ENCODE results near the gene TAS2R3. TPM values are rescaled to one million over a fixed set of nuclear protein-coding genes. Genes with fewer than 3 reads are reported as not detected.
"Not testable (repeated sequence)": the region's sequence is repeated elsewhere in the genome, so short reads cannot be mapped to it uniquely, and the experiment has no call there.

The TAS2R3 gene
- polyA plus RNA-seq, 1 donor from 2014 or later: not detected

GRCh38 chr7:141752634-141753033, 11.3 kb upstream of the TAS2R3 start:
- no peak overlapping the region for H3K4me2 ChIP-seq (ENCODE audit: low read length)
- H3K9me3 ChIP-seq (ENCODE audit: low read length): no peaks in the 10 kb centered on the region
- H3K9ac ChIP-seq (ENCODE audit: low read length): no peak overlapping the region
- no peaks in the 10 kb centered on the region for H3K9me2 ChIP-seq (ENCODE audit: insufficient read depth, low read length)
- no peak overlapping the region for H3K4me3 ChIP-seq (ENCODE audit: low read length)
- no peaks in the 10 kb centered on the region for H3K79me2 ChIP-seq (replicated peaks; ENCODE audit: insufficient read depth, low read length)
- H3K36me3 ChIP-seq (ENCODE audit: insufficient read depth, low read length): peaks cover 18% of the 10 kb centered on the region
- no peaks in the 10 kb centered on the region for H3K27me3 ChIP-seq (ENCODE audit: insufficient read depth, low read depth, low read length)
- H2AFZ ChIP-seq (ENCODE audit: low read depth, low read length): no peak overlapping the region
- no peak overlapping the region for H3K27ac ChIP-seq (ENCODE audit: low read length)
- H3F3A ChIP-seq (ENCODE audit: insufficient read depth, low read length, poor library complexity, severe bottlenecking): no peaks in the 10 kb centered on the region
- TF ChIP-seq REST (IDR thresholded peaks at IDR 0.05; ENCODE audit: borderline replicate concordance) (no peak), TAF1 (IDR thresholded peaks at IDR 0.05; ENCODE audit: low read depth) (no peak), RAD21 (conservative IDR thresholded peaks at IDR 0.05) (no peak), SMC3 (conservative IDR thresholded peaks at IDR 0.05; ENCODE audit: poor library complexity) (no peak), MXI1 (conservative IDR thresholded peaks at IDR 0.05; ENCODE audit: poor library complexity, severe bottlenecking) (no peak), EP300 (conservative IDR thresholded peaks at IDR 0.05; ENCODE audit: poor library complexity, severe bottlenecking) (no peak), EZH2 (IDR thresholded peaks at IDR 0.05; ENCODE audit: borderline replicate concordance, insufficient read depth, low read length, poor library complexity, severe bottlenecking) (no peak), POLR2AphosphoS5 (IDR thresholded peaks at IDR 0.05) (no peak), CTCF (IDR thresholded peaks at IDR 0.05; ENCODE audit: poor library complexity, severe bottlenecking) (no peak)
- no peaks in the 10 kb centered on the region for H4K20me1 ChIP-seq (ENCODE audit: insufficient read depth)

- H3K36me3 ChIP-seq (ENCODE audit: insufficient read depth, low read length): peaks cover 8% of the 10 kb centered on the region
- no peak overlapping the region for H3K27ac ChIP-seq (ENCODE audit: low read length)
- H4K20me1 ChIP-seq (ENCODE audit: insufficient read depth): no peaks in the 10 kb centered on the region
- H3K79me2 ChIP-seq (replicated peaks; ENCODE audit: insufficient read depth, low read length): no peaks in the 10 kb centered on the region
- H3K9me2 ChIP-seq (ENCODE audit: insufficient read depth, low read length): no peaks in the 10 kb centered on the region
- H3K4me2 ChIP-seq (ENCODE audit: low read length): no peak overlapping the region
- no peaks in the 10 kb centered on the region for H3K27me3 ChIP-seq (ENCODE audit: insufficient read depth, low read depth, low read length)
- TF ChIP-seq EZH2 (IDR thresholded peaks at IDR 0.05; ENCODE audit: borderline replicate concordance, insufficient read depth, low read length, poor library complexity, severe bottlenecking) (no peak), EP300 (conservative IDR thresholded peaks at IDR 0.05; ENCODE audit: poor library complexity, severe bottlenecking) (no peak), CTCF (IDR thresholded peaks at IDR 0.05; ENCODE audit: poor library complexity, severe bottlenecking) (peak; percentile 39), REST (IDR thresholded peaks at IDR 0.05; ENCODE audit: borderline replicate concordance) (no peak), TAF1 (IDR thresholded peaks at IDR 0.05; ENCODE audit: low read depth) (no peak)
- H3K9ac ChIP-seq (ENCODE audit: low read length): no peak overlapping the region
- no peak overlapping the region for H3K4me3 ChIP-seq (ENCODE audit: low read length)
- no peaks in the 10 kb centered on the region for H3F3A ChIP-seq (ENCODE audit: insufficient read depth, low read length, poor library complexity, severe bottlenecking)
- no peaks in the 10 kb centered on the region for H3K9me3 ChIP-seq (ENCODE audit: low read length)
- H2AFZ ChIP-seq (ENCODE audit: low read depth, low read length): no peak overlapping the region
These were observed 9.0 kb upstream of the TAS2R3 start for GRCh38 chr7:141754939-141755338.

GRCh38 chr7:141770083-141770583, 6.2 kb downstream of the TAS2R3 start:
- H3K36me3 ChIP-seq (ENCODE audit: insufficient read depth, low read length); H3K27me3 ChIP-seq (ENCODE audit: insufficient read depth, low read depth, low read length); H3K9me3 ChIP-seq (ENCODE audit: low read length); H3F3A ChIP-seq (ENCODE audit: insufficient read depth, low read length, poor library complexity, severe bottlenecking); H2AFZ ChIP-seq (ENCODE audit: low read depth, low read length); H3K4me3 ChIP-seq (ENCODE audit: low read length); H3K9ac ChIP-seq (ENCODE audit: low read length); H4K20me1 ChIP-seq (ENCODE audit: insufficient read depth); H3K27ac ChIP-seq (ENCODE audit: low read length); H3K4me2 ChIP-seq (ENCODE audit: low read length); H3K9me2 ChIP-seq (ENCODE audit: insufficient read depth, low read length); H3K79me2 ChIP-seq (replicated peaks; ENCODE audit: insufficient read depth, low read length): not testable (repeated sequence)

Measured in neural cell (in vitro differentiated cells).